GM12873 (cell line): ENCODE data around the gene C18orf63.

Experiments used
- TF ChIP-seq, protein P1 (sequence below): IDR thresholded peaks from 2 replicates; pipeline ENCODE4 v1.5.1; 2012; ENCODE audit warnings: low read depth, mild to moderate bottlenecking, moderate library complexity, low read length, control low read depth; ENCODE audit not compliant: insufficient read depth; ENCODE audit errors: missing control alignments

C18orf63 gene

DNA sequence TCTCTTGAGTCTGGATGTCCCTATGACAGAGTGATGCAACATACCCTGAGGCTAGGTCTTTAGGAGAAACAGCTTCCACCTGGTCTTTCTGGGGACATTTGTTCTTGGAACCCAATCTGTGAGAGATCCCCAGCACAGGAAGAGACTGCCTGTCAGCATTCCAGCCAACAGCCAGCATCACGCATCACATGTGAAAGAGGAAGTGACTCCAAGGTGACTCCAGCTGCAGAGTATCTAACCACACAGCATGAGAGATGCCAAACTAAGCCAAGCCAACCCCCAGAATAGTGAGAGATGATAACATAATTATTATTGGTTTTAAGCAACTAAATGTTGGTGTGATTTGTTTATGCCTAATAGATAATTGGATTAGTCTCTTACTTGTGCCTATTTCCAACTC is 35.7 kb downstream of the C18orf63 start:
- TF ChIP-seq, protein P1, sequence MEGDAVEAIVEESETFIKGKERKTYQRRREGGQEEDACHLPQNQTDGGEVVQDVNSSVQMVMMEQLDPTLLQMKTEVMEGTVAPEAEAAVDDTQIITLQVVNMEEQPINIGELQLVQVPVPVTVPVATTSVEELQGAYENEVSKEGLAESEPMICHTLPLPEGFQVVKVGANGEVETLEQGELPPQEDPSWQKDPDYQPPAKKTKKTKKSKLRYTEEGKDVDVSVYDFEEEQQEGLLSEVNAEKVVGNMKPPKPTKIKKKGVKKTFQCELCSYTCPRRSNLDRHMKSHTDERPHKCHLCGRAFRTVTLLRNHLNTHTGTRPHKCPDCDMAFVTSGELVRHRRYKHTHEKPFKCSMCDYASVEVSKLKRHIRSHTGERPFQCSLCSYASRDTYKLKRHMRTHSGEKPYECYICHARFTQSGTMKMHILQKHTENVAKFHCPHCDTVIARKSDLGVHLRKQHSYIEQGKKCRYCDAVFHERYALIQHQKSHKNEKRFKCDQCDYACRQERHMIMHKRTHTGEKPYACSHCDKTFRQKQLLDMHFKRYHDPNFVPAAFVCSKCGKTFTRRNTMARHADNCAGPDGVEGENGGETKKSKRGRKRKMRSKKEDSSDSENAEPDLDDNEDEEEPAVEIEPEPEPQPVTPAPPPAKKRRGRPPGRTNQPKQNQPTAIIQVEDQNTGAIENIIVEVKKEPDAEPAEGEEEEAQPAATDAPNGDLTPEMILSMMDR = no peak

DNA sequence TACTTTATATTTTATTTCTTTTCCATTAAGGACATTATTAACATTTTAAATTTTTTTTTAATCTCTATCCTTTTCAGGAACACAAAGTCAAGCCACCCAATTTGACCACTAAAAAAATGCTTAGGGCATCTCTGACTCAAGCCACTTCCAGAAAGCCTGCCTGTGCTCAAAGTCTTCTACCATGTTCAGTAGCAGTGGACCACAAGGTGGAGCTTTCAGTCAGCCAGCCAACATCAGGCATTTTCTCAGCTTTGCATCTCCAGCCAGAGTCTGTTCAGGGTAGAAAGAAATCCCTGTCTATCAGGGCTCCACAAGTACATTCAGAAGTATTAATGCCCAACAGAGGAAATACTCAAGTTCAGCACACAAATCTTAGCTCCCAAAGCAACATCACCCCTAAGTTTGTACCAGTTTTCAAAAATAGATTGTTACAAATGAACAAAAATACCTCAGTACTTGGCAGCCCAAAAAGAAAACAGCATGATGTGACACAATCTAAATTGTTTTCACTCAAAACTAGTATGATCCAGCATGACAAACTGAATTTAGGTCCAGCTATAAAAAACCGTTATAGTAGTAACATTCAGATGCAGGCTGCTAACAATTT is 37.6 kb downstream of the C18orf63 start:
- TF ChIP-seq, protein P1 = peak; percentile 73

DNA sequence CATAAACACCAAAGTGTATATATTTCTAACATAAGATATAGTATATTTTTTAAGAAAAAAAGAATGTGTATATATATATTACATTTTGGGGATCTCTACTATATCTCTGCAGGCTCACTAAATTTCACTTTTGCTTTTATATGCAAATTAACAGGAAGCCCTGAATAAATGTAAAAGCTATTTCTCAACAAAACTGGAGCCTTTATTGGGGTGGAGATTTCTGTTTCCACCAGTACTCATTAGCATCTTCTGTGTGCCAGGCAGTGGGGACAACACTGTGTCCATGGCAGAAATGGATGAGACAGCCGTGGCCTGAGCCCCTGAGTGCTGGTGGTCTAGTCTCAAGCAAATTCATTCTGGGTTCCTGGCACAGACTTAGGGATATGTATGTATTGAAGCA is 41.3 kb downstream of the C18orf63 start:
- TF ChIP-seq, protein P1 = no peak

DNA sequence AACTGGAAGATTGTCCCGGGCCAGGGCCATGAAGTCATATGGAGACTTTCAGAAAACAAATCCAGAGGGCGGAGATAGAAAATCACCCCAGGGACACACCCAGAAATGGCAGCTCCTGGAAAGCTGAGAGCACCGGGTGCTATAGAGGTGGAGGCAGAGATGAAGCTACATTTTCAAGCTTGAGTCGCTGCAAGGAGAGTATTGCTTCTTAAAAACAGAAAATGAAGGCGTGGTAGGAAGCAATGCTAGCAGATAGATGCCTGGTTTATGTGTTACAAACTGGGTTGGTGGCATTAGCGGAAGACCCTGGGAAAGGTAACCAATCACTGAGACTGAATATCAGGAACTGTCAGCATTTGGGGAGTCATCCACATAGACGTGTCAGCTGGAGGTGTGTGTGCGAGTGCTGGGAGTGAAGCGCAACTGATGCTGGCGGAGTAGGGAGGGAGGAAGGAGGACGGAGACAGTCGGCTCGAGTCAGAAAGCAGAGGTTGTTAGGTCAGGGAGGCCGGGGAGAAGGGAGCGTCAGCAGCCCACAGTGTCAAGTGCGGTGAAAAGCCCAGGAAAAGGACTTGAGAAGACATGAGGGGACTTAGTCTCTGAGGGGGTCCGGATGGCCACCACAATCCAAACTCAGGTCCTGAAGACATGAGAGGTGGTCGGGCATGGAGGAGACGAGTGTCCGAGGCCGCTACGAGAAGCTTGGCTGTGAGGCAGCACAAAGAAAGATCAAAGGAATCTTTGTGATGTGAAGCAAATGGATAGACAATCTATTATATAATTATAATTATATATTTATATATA is 45.4 kb downstream of the C18orf63 start:
- TF ChIP-seq, protein P1 = no peak

DNA sequence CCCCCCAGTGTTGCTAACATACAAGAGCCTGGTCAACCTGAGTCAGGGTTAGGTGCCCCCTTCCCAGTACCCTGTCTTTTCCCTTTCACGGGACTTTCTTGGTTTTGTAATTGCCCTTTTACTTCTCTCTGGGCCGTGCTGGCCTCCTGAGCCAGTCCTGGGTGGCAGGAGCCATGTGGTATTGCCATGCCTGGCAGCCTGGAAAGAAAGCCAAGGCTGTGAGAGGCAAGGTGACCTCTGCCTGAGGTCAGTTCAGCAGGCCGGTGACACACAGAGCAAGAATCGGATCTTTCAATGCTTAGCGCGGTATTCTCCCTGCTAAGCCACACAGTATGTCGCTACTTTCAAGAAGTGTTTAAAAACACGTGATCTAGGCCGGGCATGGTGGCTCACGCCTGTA is 52.3 kb downstream of the C18orf63 start:
- TF ChIP-seq, protein P1 = no peak

DNA sequence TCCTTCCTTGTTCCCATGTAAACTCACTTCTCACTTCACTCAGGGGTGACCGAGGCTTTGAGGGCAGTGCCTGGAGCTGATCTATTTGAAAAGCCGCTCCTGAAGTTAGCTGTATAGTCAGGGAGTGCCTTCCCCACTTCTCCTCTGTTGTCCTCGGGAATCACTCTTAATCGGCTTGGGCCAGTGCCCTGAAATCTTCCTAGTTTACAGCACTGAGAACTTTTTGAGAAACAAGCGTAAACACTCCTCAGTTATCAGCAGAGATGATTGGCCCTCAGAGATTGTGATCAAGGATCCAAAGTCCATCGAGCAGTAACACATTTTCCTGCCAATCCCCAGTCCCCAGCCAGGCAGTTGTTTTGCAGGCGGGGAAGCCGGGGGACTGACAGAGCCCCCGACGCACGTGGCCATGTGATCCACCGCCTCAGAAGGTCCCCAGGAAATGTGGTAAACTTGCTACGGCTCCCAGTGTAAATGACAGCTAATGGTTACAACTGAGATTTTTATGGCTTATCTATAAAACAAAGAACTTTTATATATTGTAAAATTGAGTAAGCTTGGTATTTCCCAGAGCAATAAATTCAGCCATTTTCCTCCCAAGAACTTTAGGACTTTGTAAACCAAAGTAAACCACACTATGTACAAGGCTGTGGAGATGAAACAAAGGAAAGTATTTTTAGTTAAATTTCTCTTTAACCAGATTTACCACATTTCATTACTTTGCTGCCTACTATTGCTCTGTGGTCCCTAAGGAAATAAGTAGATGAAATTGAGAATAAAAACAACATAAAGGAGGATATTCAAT is 53.5 kb downstream of the C18orf63 start:
- TF ChIP-seq, protein P1 = no peak

DNA sequence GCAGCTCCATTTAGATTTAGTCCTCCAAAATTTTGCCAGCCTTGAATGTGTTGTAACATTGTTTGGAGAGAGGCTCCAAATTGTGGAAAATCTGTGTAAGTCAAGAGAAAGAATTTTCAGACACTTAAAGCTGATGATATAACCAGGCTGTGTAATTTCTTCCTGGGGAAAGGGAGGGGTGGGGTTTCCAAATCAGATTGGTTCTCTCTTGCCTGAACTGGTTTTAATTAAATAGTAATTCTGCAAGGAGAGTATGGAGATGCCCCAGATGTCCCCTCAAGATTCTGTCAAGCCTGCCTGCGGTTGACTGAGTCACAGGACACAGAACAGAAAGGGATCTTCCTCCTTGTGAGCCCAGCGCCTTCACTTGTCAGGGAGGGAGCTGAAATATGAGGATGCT is 54.5 kb downstream of the C18orf63 start:
- TF ChIP-seq, protein P1 = no peak
